Testis (tissue), 2 donors: ENCODE results near the gene CABP4.

Experiments
- POLR2A ChIP-seq: fragments of 450-650 bp; IDR thresholded peaks from one replicate; pipeline ENCODE4 v1.6.1; 2017; ENCODE audit warnings: antibody characterized with exemption, mild to moderate bottlenecking, moderate library complexity
- TF ChIP-seq, protein P1 (sequence below), 3 experiments: fragments of 450-650 bp in 2 of 3; fragments of 200-600 bp in 1 of 3; sonication (generic) in 1 of 3; IDR thresholded peaks; one replicate each; pipeline ENCODE4 v1.5.1; 2016 to 2019; ENCODE audit warnings: antibody characterized with exemption in 3 of 3, mild to moderate bottlenecking in 2 of 3, moderate library complexity in 1 of 3

DNA sequence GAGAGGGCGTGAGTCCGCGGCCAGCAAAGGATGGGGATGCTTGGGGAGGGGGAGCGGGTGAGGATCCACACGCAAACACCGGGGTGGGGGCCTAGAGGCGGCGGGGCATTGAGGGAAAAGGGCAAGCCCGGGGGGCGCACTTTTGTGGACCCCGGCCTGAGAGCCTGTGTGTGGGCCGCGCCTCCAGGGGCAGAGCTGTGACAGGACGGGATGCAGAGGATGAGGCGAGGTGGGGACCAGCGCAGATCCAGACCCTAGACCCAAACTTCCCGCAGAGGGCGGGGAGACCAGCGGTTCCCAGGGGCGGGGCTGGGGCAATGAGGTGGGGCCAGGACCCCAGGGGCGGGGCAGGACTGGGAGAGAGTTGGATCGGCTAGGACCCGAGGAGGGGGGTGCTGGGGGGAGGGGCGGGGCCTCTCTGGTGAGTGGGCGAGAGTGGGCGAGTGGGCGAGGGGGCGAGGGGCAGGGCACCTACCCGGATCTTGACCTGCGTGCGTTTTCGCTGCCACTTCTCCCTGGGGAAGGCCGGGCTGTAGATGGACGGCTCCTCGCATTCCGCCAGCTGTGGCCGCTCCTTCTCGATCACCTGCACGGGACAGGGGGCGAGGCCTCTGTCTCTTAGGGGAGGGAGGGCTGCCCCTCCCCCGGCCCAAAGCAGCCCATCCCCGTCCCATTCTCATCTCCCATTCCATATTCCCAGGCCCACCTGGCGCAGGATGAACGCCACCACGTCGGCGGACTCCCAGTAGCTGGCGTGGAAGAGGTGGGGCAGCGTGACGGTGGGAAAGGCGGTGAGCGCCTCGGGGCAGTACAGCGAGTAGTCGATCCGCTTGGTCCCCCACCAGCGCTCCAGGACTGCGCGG is 39.4 kb downstream of the CABP4 start:
- TF ChIP-seq, protein P1, sequence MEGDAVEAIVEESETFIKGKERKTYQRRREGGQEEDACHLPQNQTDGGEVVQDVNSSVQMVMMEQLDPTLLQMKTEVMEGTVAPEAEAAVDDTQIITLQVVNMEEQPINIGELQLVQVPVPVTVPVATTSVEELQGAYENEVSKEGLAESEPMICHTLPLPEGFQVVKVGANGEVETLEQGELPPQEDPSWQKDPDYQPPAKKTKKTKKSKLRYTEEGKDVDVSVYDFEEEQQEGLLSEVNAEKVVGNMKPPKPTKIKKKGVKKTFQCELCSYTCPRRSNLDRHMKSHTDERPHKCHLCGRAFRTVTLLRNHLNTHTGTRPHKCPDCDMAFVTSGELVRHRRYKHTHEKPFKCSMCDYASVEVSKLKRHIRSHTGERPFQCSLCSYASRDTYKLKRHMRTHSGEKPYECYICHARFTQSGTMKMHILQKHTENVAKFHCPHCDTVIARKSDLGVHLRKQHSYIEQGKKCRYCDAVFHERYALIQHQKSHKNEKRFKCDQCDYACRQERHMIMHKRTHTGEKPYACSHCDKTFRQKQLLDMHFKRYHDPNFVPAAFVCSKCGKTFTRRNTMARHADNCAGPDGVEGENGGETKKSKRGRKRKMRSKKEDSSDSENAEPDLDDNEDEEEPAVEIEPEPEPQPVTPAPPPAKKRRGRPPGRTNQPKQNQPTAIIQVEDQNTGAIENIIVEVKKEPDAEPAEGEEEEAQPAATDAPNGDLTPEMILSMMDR (IDR thresholded peaks at IDR 0.05), result no peak
- no peak for TF ChIP-seq POLR2A
